WI38 (cell line): Measurements from ENCODE around the gene TMEM147.

Experiments used
- H3K4me3 ChIP-seq: 2 replicates; pipeline ENCODE4 v1.5.1; 2011; ENCODE audit warnings: low read depth, mild to moderate bottlenecking, control low read depth, low read length
- CTCF ChIP-seq: IDR thresholded peaks from 2 replicates; pipeline ENCODE4 v1.5.1; 2012; ENCODE audit warnings: low read depth, mild to moderate bottlenecking, control low read depth, low read length

The TMEM147 gene

GRCh38 chr19:35556025-35556590, 10.7 kb downstream of the TMEM147 start:
- no peak overlapping the region for H3K4me3 ChIP-seq
- TF ChIP-seq CTCF: no peak

GRCh38 chr19:35556846-35557538, 11.6 kb downstream of the TMEM147 start:
- TF ChIP-seq CTCF: no peak
- no peak overlapping the region for H3K4me3 ChIP-seq

GRCh38 chr19:35557539-35558399, 12.3 kb downstream of the TMEM147 start:
- no peak overlapping the region for H3K4me3 ChIP-seq
- TF ChIP-seq CTCF: no peak

GRCh38 chr19:35558400-35559280, 13.2 kb downstream of the TMEM147 start:
- no peak overlapping the region for H3K4me3 ChIP-seq
- TF ChIP-seq CTCF: no peak

GRCh38 chr19:35559281-35559659, 13.8 kb downstream of the TMEM147 start:
- no peak overlapping the region for H3K4me3 ChIP-seq
- no peak for TF ChIP-seq CTCF

GRCh38 chr19:35559781-35560180, 14.4 kb downstream of the TMEM147 start:
- no peak for TF ChIP-seq CTCF
- H3K4me3 ChIP-seq: no peak overlapping the region
